Kidney (tissue), 14 donors: ENCODE results near the gene ANXA7. TPM values are rescaled to one million over a fixed set of nuclear protein-coding genes. Genes with fewer than 3 reads are reported as not detected.
"Not testable (repeated sequence)": the region's sequence is repeated elsewhere in the genome, so short reads cannot be mapped to it uniquely, and the experiment has no call there.

Source experiments
- DNase-seq, 5 donors: peaks; one replicate each; pipeline ENCODE4 v3.0.0-alpha.2; 2013 to 2020
- FAIRE-seq: peaks from 2 replicates; lab custom pipeline; 2012; peaks lifted over from hg19 to GRCh38; lab: Jason Lieb, UNC
- H3K27ac ChIP-seq, 2 donors: one replicate each; pipeline ENCODE4 v1.7.0; 2013; ENCODE audit warnings: low read depth in 2 of 2, low read length in 2 of 2, inconsistent platforms in 1 of 2
- H3K27me3 ChIP-seq: one replicate; pipeline ENCODE4 v1.7.1; 2013; ENCODE audit warnings: low read length, inconsistent platforms; ENCODE audit not compliant: control insufficient read depth, insufficient read depth
- H3K36me3 ChIP-seq, 3 donors: one replicate each; pipeline versions ENCODE4 v1.7.0 to v1.7.1; 2013; ENCODE audit warnings: low read length in 3 of 3, control low read depth in 1 of 3, inconsistent platforms in 1 of 3; ENCODE audit not compliant: insufficient read depth in 3 of 3, control insufficient read depth in 2 of 3
- H3K4me1 ChIP-seq, 3 donors: one replicate each; pipeline versions ENCODE4 v1.7.0 to v1.7.1; 2013; ENCODE audit warnings: low read length in 3 of 3, inconsistent platforms in 1 of 3, low read depth in 1 of 3; ENCODE audit not compliant: control insufficient read depth in 2 of 3, insufficient read depth in 2 of 3
- H3K4me3 ChIP-seq, 3 donors: one replicate each; pipeline versions ENCODE4 v1.7.0 to v1.8.1; 2013; ENCODE audit warnings: low read length in 3 of 3, control low read depth in 1 of 3, inconsistent platforms in 1 of 3
- H3K9ac ChIP-seq, 3 donors: one replicate each; pipeline versions ENCODE4 v1.7.0 to v1.7.1; 2013; ENCODE audit warnings: low read length in 3 of 3, control low read depth in 1 of 3, inconsistent platforms in 1 of 3
- H3K9me3 ChIP-seq, 3 donors: one replicate each; pipeline versions ENCODE4 v1.7.0 to v1.7.1; 2013; ENCODE audit warnings: low read length in 3 of 3, control low read depth in 1 of 3, inconsistent platforms in 1 of 3; ENCODE audit not compliant: control insufficient read depth in 2 of 3, insufficient read depth in 1 of 3
- CTCF ChIP-seq: IDR thresholded peaks from 3 replicates; pipeline ENCODE4 v1.5.1; 2012; ENCODE audit warnings: mild to moderate bottlenecking, moderate library complexity, borderline replicate concordance; ENCODE audit not compliant: insufficient read depth; ENCODE audit errors: extremely low read depth
- intact Hi-C: fragments of 100-400 bp; cut with DNase I; formaldehyde crosslinking; loops from one replicate; pipeline ENCODE4 v1.11.1; 2022
- polyA plus RNA-seq: library from polyadenylated mRNA; stranded (reverse); fragments of 350-450 nt; fragmentation: Illumina TruSeq; extraction: RNeasy Lipid Tissue Mini Kit (QIAGEN cat#74804); gene quantifications from one replicate; pipeline ENCODE4 v1.2.3, GENCODE V29; 2014; ENCODE audit warnings: low read depth, low replicate concordance; ENCODE audit not compliant: insufficient read depth
- total RNA-seq: library from RNA; stranded (reverse); fragmentation: NEBNext Ultra II Directional; extraction: Animal tissue kit (Norgen Biotek cat#: 25700); gene quantifications from one replicate; pipeline ENCODE4 v1.2.1, GENCODE V29; 2021
- donor health status: control.
- donor health status: control.
- donor health status: control.
- donor health status: control.
- donor health status: control.
- donor health status: DM: yes; HTN: yes; CAD: no.
- donor health status: Normal renal cell carcinoma (clear cell type).

Gene ANXA7
- total and polyA plus RNA-seq, 2 donors from 2014 or later: 129 to 200 TPM

DNA sequence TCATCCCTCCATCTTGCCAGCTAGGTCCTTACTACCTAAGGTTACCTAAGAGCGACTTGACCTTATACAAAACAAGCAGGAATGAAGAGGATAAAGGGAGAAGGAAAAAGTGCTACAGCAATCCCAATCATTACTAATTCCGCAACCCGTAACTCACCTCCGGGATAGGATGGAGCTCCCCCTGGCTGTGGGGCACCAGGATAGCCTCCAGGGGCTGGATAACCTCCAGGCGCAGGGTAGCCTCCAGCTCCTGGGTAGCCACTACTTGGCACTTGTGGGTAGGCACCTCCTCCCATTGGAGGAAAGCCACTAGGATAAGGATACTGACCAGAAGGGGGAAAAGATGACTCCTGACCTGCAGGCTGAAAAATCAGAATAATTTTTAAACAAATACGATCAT is 15.8 kb downstream of the ANXA7 start:
- Histone ChIP-seq H3K9me3 (no peaks in the 10 kb centered on the region), H3K4me1 (no peaks in the 10 kb centered on the region), H3K9ac (no peak overlapping the region), H3K27ac (no peak overlapping the region), H3K4me3 (no peak overlapping the region), H3K27me3 (no peaks in the 10 kb centered on the region), H3K36me3 (peaks cover 2 to 19% (median 17%) of the 10 kb centered on the region in 3 donors)
- intact Hi-C loops: no loop called here
- FAIRE-seq: no peak
- no peak for TF ChIP-seq CTCF
- DNase-seq: no peak

DNA sequence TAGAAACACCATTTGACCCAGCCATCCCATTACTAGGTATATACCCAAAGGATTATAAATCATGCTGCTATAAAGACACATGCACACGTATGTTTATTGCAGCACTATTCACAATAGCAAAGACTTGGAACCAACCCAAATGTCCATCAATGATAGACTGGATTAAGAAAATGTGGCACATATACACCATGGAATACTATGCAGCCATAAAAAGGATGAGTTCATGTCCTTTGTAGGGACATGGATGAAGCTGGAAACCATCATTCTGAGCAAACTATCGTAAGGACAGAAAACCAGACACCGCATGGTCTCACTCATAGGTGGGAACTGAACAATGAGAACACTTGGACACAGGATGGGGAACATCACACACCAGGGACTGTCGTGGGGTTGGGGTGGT is 19.5 kb downstream of the ANXA7 start:
- H3K27me3 ChIP-seq, FAIRE-seq, H3K9ac ChIP-seq, DNase-seq, H3K4me1 ChIP-seq, H3K9me3 ChIP-seq, H3K27ac ChIP-seq, H3K4me3 ChIP-seq, intact Hi-C loops: not testable (repeated sequence)
- peaks cover 2 to 20% (median 19%) of the 10 kb centered on the region in 3 donors for H3K36me3 ChIP-seq

DNA sequence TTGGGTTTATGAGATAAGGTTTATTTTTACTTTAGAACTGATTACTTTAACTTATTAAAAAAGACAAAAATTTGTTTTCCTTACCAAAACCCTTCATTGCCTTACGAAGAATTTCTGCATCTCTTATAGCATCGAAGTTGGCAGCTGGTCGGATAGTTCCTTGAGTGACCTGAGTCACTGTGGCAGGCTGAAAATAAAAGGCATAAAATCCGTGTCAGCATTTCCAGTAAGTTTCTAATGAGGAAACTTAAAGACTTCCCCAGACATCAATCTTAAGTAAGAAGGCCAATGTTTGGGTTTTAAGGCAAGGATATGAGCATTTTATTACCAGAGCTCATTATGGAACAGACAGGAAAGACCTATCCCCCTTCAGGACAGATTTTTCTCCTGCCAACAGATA is 25.6 kb downstream of the ANXA7 start:
- H3K4me1 ChIP-seq: no peaks in the 10 kb centered on the region
- TF ChIP-seq CTCF: no peak
- no peak overlapping the region for H3K27ac ChIP-seq
- FAIRE-seq: no peak
- no peaks in the 10 kb centered on the region for H3K9me3 ChIP-seq
- H3K4me3 ChIP-seq: no peak overlapping the region
- H3K9ac ChIP-seq: no peak overlapping the region
- no peak for DNase-seq
- peaks cover 0 to 34% (median 23%) of the 10 kb centered on the region in 3 donors for H3K36me3 ChIP-seq
- no peaks in the 10 kb centered on the region for H3K27me3 ChIP-seq
- intact Hi-C loops: no loop called here

- no peak for DNase-seq
- H3K27me3 ChIP-seq: no peaks in the 10 kb centered on the region
- no peak overlapping the region for H3K9ac ChIP-seq
- H3K4me3 ChIP-seq: no peak overlapping the region
- H3K27ac ChIP-seq: no peak overlapping the region
- no peaks in the 10 kb centered on the region for H3K4me1 ChIP-seq
- H3K9me3 ChIP-seq: no peaks in the 10 kb centered on the region
- no peak for TF ChIP-seq CTCF
- intact Hi-C loops: no loop called here
- FAIRE-seq: no peak
- peaks cover 4 to 47% (median 34%) of the 10 kb centered on the region in 3 donors for H3K36me3 ChIP-seq
Measured at GRCh38 chr10:73386583-73386982, 27.3 kb downstream of the ANXA7 start.
